Hematopoietic multipotent progenitor cell (in vitro differentiated cells): Measurements from ENCODE around the gene GH1. TPM values are rescaled to one million over a fixed set of nuclear protein-coding genes. Genes with fewer than 3 reads are reported as not detected.
A peak's percentile ranks its signal among the peaks of the same experiment; 100 is the strongest.
"Not testable (repeated sequence)": the region's sequence is repeated elsewhere in the genome, so short reads cannot be mapped to it uniquely, and the experiment has no call there.

Experiments used
- DNase-seq, 3 donors: peaks; one replicate each; pipeline ENCODE4 v3.0.0-alpha.2; 2011 to 2015; ENCODE audit warnings: low read depth in 2 of 3, low spot score in 2 of 3
- total RNA-seq: library from RNA; depleted of rRNA; stranded (reverse); fragments of >200 nt; gene quantifications from one replicate; pipeline ENCODE4 v1.2.3, GENCODE V29; 2012

GH1 gene
- total RNA-seq, 1 donor, result not detected

GRCh38 chr17:63928172-63928666, 9.6 kb upstream of the GH1 start:
- no peak for DNase-seq

GRCh38 chr17:63927464-63928171, 9.0 kb upstream of the GH1 start:
- no peak for DNase-seq

GRCh38 chr17:63926164-63926563, 7.5 kb upstream of the GH1 start:
- DNase-seq, result no peak

DNA sequence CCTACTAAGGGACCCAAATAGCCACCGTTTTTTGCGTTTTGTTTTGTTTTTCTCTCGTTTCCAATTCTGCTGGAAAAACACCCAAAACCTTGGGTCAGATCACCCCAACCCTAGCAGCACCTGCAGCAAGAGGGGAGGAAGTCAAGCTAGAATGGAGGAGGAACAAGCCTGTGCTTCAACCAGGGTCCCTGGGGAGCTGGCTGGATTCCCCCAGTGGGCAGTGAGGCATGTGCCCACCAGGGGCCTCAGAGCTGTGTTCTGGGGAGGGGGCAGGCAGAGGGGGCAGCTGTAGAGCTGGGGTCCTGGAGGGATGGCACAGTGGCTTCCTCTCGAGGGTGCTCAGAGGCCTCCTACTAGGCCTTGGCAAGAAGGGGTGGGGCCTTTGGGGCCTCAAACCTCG, 7.0 kb upstream of the GH1 start:
- no peak for DNase-seq

GRCh38 chr17:63922402-63922801, 3.8 kb upstream of the GH1 start:
- not testable (repeated sequence) for DNase-seq

DNA sequence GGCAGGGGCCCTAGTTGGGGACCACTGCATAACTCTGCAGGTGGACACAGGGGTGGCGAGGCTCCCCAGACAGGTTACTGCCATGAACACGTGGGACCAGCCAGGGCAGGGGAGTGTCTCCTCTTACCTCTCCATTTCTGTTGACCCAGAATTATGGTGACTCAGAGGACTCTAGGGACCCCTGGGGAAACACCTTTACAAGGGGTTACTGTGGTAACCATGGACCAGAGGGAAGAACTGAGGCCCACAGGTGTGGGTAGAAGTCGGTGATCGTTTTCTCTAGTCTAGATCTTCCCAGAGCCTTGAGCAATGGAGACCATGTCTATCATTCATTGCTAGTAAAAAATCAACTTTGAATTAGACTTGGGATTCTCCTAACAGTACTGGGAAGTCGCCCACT, 2.1 kb upstream of the GH1 start:
- not testable (repeated sequence) for DNase-seq

GRCh38 chr17:63920050-63920449, 1.4 kb upstream of the GH1 start:
- DNase-seq, result not testable (repeated sequence)

GRCh38 chr17:63919311-63919723, 678 bp upstream of the GH1 start:
- DNase-seq, result peak; percentile 66 to 80 (median 69)

GRCh38 chr17:63918305-63918704, 334 bp downstream of the GH1 start:
- DNase-seq, result no peak

- DNase-seq, result no peak
Measured at GRCh38 chr17:63917646-63918045, 993 bp downstream of the GH1 start.

DNA sequence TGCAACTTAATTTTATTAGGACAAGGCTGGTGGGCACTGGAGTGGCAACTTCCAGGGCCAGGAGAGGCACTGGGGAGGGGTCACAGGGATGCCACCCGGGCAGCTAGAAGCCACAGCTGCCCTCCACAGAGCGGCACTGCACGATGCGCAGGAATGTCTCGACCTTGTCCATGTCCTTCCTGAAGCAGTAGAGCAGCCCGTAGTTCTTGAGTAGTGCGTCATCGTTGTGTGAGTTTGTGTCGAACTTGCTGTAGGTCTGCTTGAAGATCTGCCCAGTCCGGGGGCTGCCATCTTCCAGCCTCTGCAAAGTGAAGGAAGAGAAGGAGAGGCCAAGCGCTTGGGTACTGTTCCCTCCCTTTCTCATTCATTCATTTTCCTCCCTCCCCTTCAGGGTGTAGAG, 1.4 kb downstream of the GH1 start:
- not testable (repeated sequence) for DNase-seq

GRCh38 chr17:63916566-63917185, 2.0 kb downstream of the GH1 start:
- DNase-seq, result no peak

DNA sequence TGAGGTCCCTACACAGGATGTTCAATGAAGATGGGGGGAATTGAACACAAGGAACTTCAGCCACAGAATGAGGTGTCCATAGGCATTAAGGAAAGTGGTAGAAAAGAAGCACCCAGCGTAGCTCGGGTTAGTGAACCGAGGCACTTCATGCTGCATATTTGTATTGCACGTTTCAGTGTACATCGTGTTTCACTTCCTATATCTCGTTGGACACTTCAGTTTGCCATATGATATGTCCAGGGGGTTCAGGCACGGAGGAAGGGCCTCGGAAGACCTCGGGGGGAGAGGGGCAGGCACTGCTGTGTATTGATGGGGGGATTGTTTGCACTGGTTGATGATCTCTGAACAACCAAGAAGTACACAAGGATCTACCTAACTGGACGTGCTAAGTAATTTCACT, 2.9 kb downstream of the GH1 start:
- not testable (repeated sequence) for DNase-seq

GRCh38 chr17:63914471-63914870, 4.2 kb downstream of the GH1 start:
- DNase-seq, result no peak

DNA sequence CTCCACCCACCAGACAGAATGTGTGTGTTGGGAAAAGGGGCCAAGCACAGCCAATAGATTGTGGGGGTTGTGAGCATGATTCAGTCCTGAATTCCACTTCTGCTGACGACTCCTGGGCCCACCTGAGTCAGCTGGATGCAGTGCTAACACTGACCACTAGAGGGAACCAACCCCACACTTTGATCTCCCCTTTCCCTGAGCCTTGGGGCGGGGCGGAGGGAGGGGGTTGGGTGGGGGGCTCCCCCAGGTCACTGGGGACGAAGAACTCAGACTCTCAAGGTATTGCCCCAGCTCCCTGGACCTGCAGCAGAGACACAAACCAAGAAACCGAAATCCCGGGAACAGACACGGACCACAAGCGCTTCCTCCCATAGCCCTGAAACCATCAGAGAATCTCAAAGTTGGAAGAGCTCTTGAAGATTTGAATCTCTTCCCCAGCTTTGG, 7.0 kb downstream of the GH1 start:
- peak in 2 of 3 donors; percentile 55 to 66 for DNase-seq

GRCh38 chr17:63911041-63911635, 7.5 kb downstream of the GH1 start, which contains the start of gene CSHL1:
Gene CSHL1, minus strand, starts transcription at chr17:63911258. Its CDS starts 62 bp downstream, at chr17:63911196.
- DNase-seq, result no peak

- DNase-seq, result no peak
Measured at GRCh38 chr17:63910096-63910495, 8.5 kb downstream of the GH1 start.

DNA sequence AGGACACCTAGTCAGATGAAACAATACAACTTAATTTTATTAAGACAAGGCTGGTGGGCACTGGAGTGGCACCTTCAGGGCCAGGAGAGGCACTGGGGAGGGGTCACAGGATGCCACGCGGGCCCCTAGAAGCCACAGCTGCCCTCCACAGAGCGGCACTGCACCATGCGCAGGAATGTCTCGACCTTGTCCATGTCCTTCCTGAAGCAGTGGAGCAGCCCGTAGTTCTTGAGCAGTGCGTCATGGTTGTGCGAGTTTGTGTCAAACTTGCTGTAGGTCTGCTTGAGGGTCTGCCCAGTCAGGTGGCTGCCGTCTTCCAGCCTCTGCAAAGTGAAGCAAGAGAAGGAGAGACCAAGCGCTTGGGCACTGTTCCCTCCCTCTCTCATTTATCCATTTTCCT, 9.1 kb downstream of the GH1 start:
- DNase-seq, result not testable (repeated sequence)

DNA sequence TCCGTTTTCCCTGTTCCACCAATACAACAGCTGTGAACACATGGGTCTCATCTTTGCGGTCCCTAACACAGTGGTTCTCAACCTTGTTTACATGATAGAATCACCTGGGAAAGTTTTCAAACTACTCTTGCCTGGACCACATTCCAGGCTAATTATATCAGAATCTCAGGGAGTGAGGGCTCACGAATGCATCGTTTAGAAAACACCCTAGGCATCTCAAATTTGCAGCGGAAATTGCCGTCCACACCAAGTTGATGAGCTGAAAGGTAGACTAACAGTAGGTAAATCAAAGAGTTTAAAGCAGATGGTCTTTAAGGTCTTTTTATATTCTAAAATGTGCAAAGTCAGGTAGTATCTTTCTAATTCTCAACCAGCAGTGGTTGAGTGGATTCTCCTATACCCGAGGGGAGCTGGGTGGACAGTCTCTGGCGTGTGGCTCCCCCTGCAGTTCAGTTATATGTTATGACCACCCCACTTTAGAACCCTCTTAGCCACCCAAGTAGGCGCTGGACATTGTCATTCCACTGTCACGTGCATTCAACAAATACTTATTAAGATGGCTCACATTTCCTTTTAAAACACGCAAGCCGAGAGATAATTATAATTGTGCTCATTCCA, 11.4 kb downstream of the GH1 start:
- peak in 1 of 3 donors; percentile 61 for DNase-seq

DNA sequence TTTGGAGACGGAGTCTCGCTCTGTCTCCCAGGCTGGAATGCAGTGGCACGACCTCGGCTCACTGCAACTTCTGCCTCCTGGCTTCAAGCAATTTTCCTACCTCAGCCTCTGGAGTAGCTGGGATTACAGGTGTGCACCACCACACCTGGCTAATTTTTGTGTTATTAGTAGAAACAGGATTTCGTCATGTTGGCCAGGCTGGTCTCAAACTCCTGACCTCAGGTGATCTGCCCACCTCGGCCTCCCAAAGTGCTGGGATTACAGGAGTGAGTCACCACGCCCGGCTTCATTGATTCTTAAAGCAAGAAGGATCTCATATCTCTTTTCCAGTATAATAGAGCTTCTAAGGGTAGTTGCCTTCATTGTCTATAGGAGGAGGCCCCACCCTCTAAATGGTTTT, 13.8 kb downstream of the GH1 start:
- DNase-seq, result not testable (repeated sequence)

GRCh38 chr17:63903787-63904201, 14.8 kb downstream of the GH1 start:
- peak in 1 of 3 donors; percentile 50 for DNase-seq
